ENCODE results near the gene NAA35. TPM values are rescaled to one million over a fixed set of nuclear protein-coding genes. Genes with fewer than 3 reads are reported as not detected.

NAA35 gene
- total RNA-seq = 27.4 and 28.6 TPM in 2 replicates
- 17.8 and 21.8 TPM in 2 replicates for polyA plus RNA-seq

DNA sequence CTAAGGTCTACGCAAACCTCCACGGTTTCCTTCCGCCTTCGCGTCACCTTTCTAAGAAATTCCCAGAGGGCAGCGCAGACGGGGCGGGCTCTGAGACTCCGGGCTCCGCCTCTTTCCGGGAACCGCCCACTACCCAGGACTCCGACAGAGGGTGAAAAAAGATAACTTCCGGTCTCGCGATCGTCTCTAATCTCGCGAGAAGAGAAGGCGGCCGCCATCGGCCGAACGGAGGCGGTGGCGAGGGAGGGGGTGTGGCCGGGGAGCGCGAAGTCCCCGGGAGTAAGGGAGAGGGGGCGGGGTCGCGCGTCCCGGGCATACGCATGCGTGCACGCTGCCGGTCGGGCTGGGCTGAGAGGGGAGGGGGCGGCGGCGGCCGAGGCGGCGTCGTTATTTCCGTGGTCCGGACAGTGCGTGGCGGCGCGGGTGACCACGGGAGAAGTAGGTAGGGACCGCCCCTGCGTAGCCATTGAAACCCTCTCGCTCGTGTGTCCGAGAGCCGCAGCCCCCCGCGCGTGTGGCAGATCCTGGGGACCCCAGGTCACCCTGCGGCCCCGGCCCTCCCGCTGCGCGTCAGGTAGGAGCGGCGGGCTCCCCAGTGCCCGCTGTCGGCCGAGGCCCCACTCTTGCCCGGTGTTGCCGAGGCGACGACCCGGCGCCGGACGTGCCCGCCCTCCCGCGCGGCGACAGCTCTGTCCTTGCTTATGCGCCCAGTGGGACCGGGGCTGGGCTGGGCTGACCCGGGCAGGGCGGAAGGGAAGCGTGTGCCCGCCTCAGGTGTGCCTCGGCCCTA, at the start of gene NAA35:
NAA35 (plus strand) TSS at position 315 of the 790 bp plus-strand sequence. CDS start 1,014 bp downstream, outside the sequence.
- Histone ChIP-seq H3K9me2 (replicated peaks; ENCODE audit: insufficient read depth) (no peaks in the 10 kb centered on the region), H3K27me3 (no peaks in the 10 kb centered on the region), H4K20me1 (ENCODE audit: insufficient read depth, poor library complexity, severe bottlenecking) (peaks cover 3% of the 10 kb centered on the region), H3K4me1 (ENCODE audit: insufficient read depth) (peaks cover 23% of the 10 kb centered on the region), H3K9me3 (ENCODE audit: low read depth) (no peaks in the 10 kb centered on the region), H2AFZ (peak within 1 kb of the TSS; percentile 86), H3K79me2 (peaks cover 46% of the 10 kb centered on the region), H3K36me3 (replicated peaks; ENCODE audit: insufficient read depth, low read depth) (no peaks in the 10 kb centered on the region), H3K4me2 (peak within 1 kb of the TSS; percentile 91), H3K4me3 (peak within 1 kb of the TSS; percentile 85), H3K27ac (peak within 1 kb of the TSS; percentile 90)
- DNase-seq (ENCODE audit: low spot score) = peak; percentile 99
- WGBS (ENCODE audit: low lambda C conversion rate, missing lambda C conversion rate) = under 1% methylated on average over 63 of the region's 93 CpGs
- no peak for TF ChIP-seq CTCF (IDR thresholded peaks at IDR 0.05; ENCODE audit: poor library complexity)
- no peak for TF ChIP-seq EZH2phosphoT487 (IDR thresholded peaks at IDR 0.05; ENCODE audit: low read depth, severe bottlenecking, unreplicated experiment)
- TF ChIP-seq EZH2 (IDR thresholded peaks at IDR 0.05; ENCODE audit: borderline replicate concordance) = no peak

DNA sequence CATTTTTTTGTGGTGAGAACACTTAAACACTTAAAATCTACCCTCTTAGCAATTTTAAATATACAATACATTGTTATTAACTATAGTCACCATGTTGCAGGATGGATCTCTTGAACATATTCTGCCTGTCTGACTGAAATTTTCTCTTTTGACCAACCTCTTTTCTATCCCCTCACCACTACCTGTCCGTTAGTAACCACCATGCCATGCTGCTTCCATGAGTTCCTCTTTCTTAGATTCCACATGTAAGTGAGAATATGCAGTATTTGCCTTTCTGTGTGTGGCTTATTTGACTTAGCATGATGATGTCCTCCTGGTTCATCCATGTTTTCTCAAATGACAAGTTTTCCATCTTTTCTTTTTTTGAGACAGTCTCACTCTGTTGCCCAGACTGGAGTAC, 48.5 kb upstream of the NAA35 start:
- no peak overlapping the region for H3K27ac ChIP-seq
- H3K79me2 ChIP-seq = no peaks in the 10 kb centered on the region
- no peaks in the 10 kb centered on the region for H3K9me2 ChIP-seq (replicated peaks; ENCODE audit: insufficient read depth)
- H3K4me3 ChIP-seq = no peak overlapping the region
- TF ChIP-seq EZH2phosphoT487 (IDR thresholded peaks at IDR 0.05; ENCODE audit: low read depth, severe bottlenecking, unreplicated experiment) (no peak), CTCF (IDR thresholded peaks at IDR 0.05; ENCODE audit: poor library complexity) (no peak), EZH2 (IDR thresholded peaks at IDR 0.05; ENCODE audit: borderline replicate concordance) (no peak)
- H3K4me2 ChIP-seq = no peak overlapping the region
- H3K9me3 ChIP-seq (ENCODE audit: low read depth) = no peaks in the 10 kb centered on the region
- no peaks in the 10 kb centered on the region for H3K27me3 ChIP-seq
- DNase-seq (ENCODE audit: low spot score) = no peak
- H2AFZ ChIP-seq = no peak overlapping the region
- H3K36me3 ChIP-seq (replicated peaks; ENCODE audit: insufficient read depth, low read depth) = no peaks in the 10 kb centered on the region
- no peaks in the 10 kb centered on the region for H4K20me1 ChIP-seq (ENCODE audit: insufficient read depth, poor library complexity, severe bottlenecking)
- WGBS (ENCODE audit: low lambda C conversion rate, missing lambda C conversion rate) = 100% methylated on average over 1 of the region's 1 CpG
- no peaks in the 10 kb centered on the region for H3K4me1 ChIP-seq (ENCODE audit: insufficient read depth)

DNA sequence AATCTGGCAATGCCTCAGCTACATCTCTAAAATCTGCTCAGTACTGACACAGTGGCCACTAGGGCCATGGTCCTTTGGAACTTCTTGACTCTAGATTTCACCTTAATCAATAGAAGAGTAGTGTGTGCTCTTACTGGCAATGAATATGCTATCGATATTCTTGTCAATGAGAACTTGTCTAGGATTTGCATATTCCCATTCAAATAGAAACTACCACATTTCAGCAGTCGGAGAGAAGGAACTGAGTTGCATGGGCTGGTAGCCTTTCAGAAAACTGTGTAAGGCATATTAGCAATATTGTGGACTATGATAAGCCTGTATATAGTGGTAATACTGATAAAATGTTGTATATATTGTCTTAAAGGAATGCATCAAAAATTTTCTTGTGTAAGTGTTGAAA, 45.3 kb upstream of the NAA35 start:
- H4K20me1 ChIP-seq (ENCODE audit: insufficient read depth, poor library complexity, severe bottlenecking) = no peaks in the 10 kb centered on the region
- no peaks in the 10 kb centered on the region for H3K36me3 ChIP-seq (replicated peaks; ENCODE audit: insufficient read depth, low read depth)
- no peaks in the 10 kb centered on the region for H3K9me3 ChIP-seq (ENCODE audit: low read depth)
- no peak for DNase-seq (ENCODE audit: low spot score)
- H3K4me2 ChIP-seq = no peak overlapping the region
- WGBS (ENCODE audit: low lambda C conversion rate, missing lambda C conversion rate) = 95% methylated on average over 2 of the region's 2 CpGs
- no peak overlapping the region for H2AFZ ChIP-seq
- no peaks in the 10 kb centered on the region for H3K4me1 ChIP-seq (ENCODE audit: insufficient read depth)
- H3K4me3 ChIP-seq = no peak overlapping the region
- no peaks in the 10 kb centered on the region for H3K79me2 ChIP-seq
- H3K9me2 ChIP-seq (replicated peaks; ENCODE audit: insufficient read depth) = no peaks in the 10 kb centered on the region
- no peak overlapping the region for H3K27ac ChIP-seq
- no peaks in the 10 kb centered on the region for H3K27me3 ChIP-seq
- TF ChIP-seq EZH2phosphoT487 (IDR thresholded peaks at IDR 0.05; ENCODE audit: low read depth, severe bottlenecking, unreplicated experiment) (no peak), CTCF (IDR thresholded peaks at IDR 0.05; ENCODE audit: poor library complexity) (no peak), EZH2 (IDR thresholded peaks at IDR 0.05; ENCODE audit: borderline replicate concordance) (no peak)
